H1 (cell line): Measurements from ENCODE around the gene BBIP1. TPM values are rescaled to one million over a fixed set of nuclear protein-coding genes. Genes with fewer than 3 reads are reported as not detected.

ENCODE experiments used
- CTCF ChIA-PET: fragments of 300-600 bp; sonication (Branson Sonifier 250); formaldehyde crosslinking; loops from one replicate; lab custom pipeline; 2021; ENCODE audit not compliant: partially characterized antibody; lab: Charles Lee
- POLR2A ChIA-PET: fragments of 300-600 bp; sonication (Branson Sonifier 250); formaldehyde crosslinking; loops from one replicate; lab custom pipeline; 2021; ENCODE audit warnings: inconsistent platforms; ENCODE audit not compliant: partially characterized antibody; lab: Charles Lee
- DNase-seq, 2 experiments: peaks; one replicate each; pipeline versions ENCODE4 v3.0.0 to v3.0.0-alpha.2; 2010 to 2022; ENCODE audit warnings: low spot score in 2 of 2, low read depth in 1 of 2, mixed read lengths in 1 of 2
- FAIRE-seq: peaks from 2 replicates; lab custom pipeline; 2011; peaks lifted over from hg19 to GRCh38; lab: Jason Lieb, UNC
- H2AFZ ChIP-seq: 2 replicates; pipeline ENCODE4 v1.8.1; 2012; ENCODE audit warnings: low read length, inconsistent platforms
- H2AK5ac ChIP-seq: 2 replicates; pipeline ENCODE4 v1.6.1; 2013; ENCODE audit warnings: low read depth, low read length
- H2BK120ac ChIP-seq: replicated peaks from 2 replicates; pipeline ENCODE3; 2013; ENCODE audit warnings: low read depth, low read length, inconsistent platforms
- H2BK12ac ChIP-seq: 2 replicates; pipeline ENCODE4 v1.6.1; 2013; ENCODE audit warnings: low read depth, low read length
- H2BK15ac ChIP-seq: 2 replicates; pipeline ENCODE4 v1.6.1; 2013; ENCODE audit warnings: low read length
- H2BK20ac ChIP-seq: 2 replicates; pipeline ENCODE4 v1.6.1; 2013; ENCODE audit warnings: low read length
- H2BK5ac ChIP-seq: 2 replicates; pipeline ENCODE4 v1.6.1; 2013; ENCODE audit warnings: low read depth, low read length
- H3K14ac ChIP-seq: 2 replicates; pipeline ENCODE4 v1.6.1; 2013; ENCODE audit warnings: inconsistent platforms; ENCODE audit not compliant: insufficient read length
- H3K18ac ChIP-seq: 2 replicates; pipeline ENCODE4 v1.6.1; 2013; ENCODE audit warnings: low read length; ENCODE audit errors: extremely low read depth
- H3K23ac ChIP-seq: 2 replicates; pipeline ENCODE4 v1.6.1; 2013; ENCODE audit warnings: inconsistent platforms; ENCODE audit not compliant: insufficient read length
- H3K23me2 ChIP-seq: 2 replicates; pipeline ENCODE4 v1.6.1; 2013; ENCODE audit warnings: low read depth, low read length
- H3K27ac ChIP-seq: 2 replicates; pipeline ENCODE4 v1.6.1; 2011; ENCODE audit warnings: low read depth, low read length, inconsistent platforms
- H3K27me3 ChIP-seq, 4 experiments: replicated peaks in 1 of 4; 1 replicate in 1 of 4; 2 replicates in 3 of 4; pipeline versions ENCODE4 v1.6.1 to v1.8.1; 2011 to 2013; ENCODE audit warnings: low read length in 3 of 4, mild to moderate bottlenecking in 3 of 4, inconsistent platforms in 2 of 4, mixed read lengths in 2 of 4, moderate library complexity in 1 of 4; ENCODE audit not compliant: control insufficient read depth in 3 of 4, insufficient read depth in 3 of 4; ENCODE audit errors: extremely low read depth in 1 of 4
- H3K36me3 ChIP-seq, 4 experiments: 2 replicates each; pipeline versions ENCODE4 v1.6.1 to v1.8.1; 2011 to 2013; ENCODE audit warnings: mild to moderate bottlenecking in 4 of 4, low read length in 3 of 4, moderate library complexity in 2 of 4, control low read depth in 1 of 4, inconsistent platforms in 1 of 4; ENCODE audit not compliant: insufficient read depth in 4 of 4, control insufficient read depth in 2 of 4
- H3K4ac ChIP-seq: replicated peaks from 2 replicates; pipeline ENCODE3; 2013; ENCODE audit warnings: low read length, low read depth, mixed read lengths, inconsistent platforms; ENCODE audit not compliant: insufficient read length
- H3K4me1 ChIP-seq, 4 experiments: replicated peaks in 1 of 4; 1 replicate in 1 of 4; 2 replicates in 3 of 4; pipeline versions ENCODE4 v1.6.1 to v1.8.1; 2011 to 2013; ENCODE audit warnings: low read length in 3 of 4, inconsistent platforms in 2 of 4, mixed read lengths in 1 of 4; ENCODE audit not compliant: insufficient read depth in 4 of 4, control insufficient read depth in 3 of 4
- H3K4me2 ChIP-seq, 2 experiments: 2 replicates each; pipeline versions ENCODE4 v1.6.1 to v1.8.1; 2011 to 2013; ENCODE audit warnings: low read depth in 2 of 2, low read length in 2 of 2, control low read depth in 1 of 2, inconsistent platforms in 1 of 2, mild to moderate bottlenecking in 1 of 2; ENCODE audit not compliant: insufficient read depth in 1 of 2
- H3K4me3 ChIP-seq, 4 experiments: fragments of 200-600, 300-600 bp in 1 of 4; sonication (generic), shearing (Covaris generic), sonication (Bioruptor Twin) in 1 of 4; 2 replicates each; pipeline versions ENCODE4 v1.5.1 to v1.8.1; 2011 to 2016; ENCODE audit warnings: low read length in 4 of 4, low read depth in 3 of 4, control low read depth in 2 of 4, inconsistent platforms in 2 of 4, mild to moderate bottlenecking in 2 of 4, mixed read lengths in 1 of 4, moderate library complexity in 1 of 4; ENCODE audit not compliant: insufficient read depth in 2 of 4; ENCODE audit errors: extremely low read depth in 1 of 4
- H3K56ac ChIP-seq: replicated peaks from 2 replicates; pipeline ENCODE3; 2013; ENCODE audit warnings: low read depth, mild to moderate bottlenecking, mixed read lengths, low read length, inconsistent platforms; ENCODE audit not compliant: insufficient read length
- H3K79me1 ChIP-seq: 2 replicates; pipeline ENCODE4 v1.6.1; 2013; ENCODE audit warnings: low read depth, low read length, control low read depth
- H3K79me2 ChIP-seq, 2 experiments: 2 replicates each; pipeline versions ENCODE4 v1.6.1 to v1.8.1; 2012 to 2013; ENCODE audit warnings: low read length in 2 of 2, mild to moderate bottlenecking in 2 of 2, inconsistent platforms in 1 of 2; ENCODE audit not compliant: insufficient read depth in 2 of 2, control insufficient read depth in 1 of 2
- H3K9ac ChIP-seq, 4 experiments: replicated peaks in 1 of 4; 1 replicate in 1 of 4; 2 replicates in 3 of 4; pipeline versions ENCODE4 v1.6.1 to v1.8.1; 2011 to 2013; ENCODE audit warnings: low read depth in 3 of 4, low read length in 3 of 4, control low read depth in 2 of 4, mild to moderate bottlenecking in 2 of 4, moderate library complexity in 2 of 4, inconsistent platforms in 1 of 4; ENCODE audit errors: extremely low read depth in 1 of 4
- H3K9me3 ChIP-seq, 2 experiments: 2 replicates each; pipeline versions ENCODE4 v1.6.1 to v1.8.1; 2012 to 2013; ENCODE audit warnings: mild to moderate bottlenecking in 2 of 2, moderate library complexity in 2 of 2, control low read depth in 1 of 2, inconsistent platforms in 1 of 2, low read depth in 1 of 2, low read length in 1 of 2, mixed read lengths in 1 of 2; ENCODE audit not compliant: insufficient read depth in 2 of 2
- H4K20me1 ChIP-seq, 2 experiments: replicated peaks in 1 of 2; 2 replicates each; pipeline versions ENCODE3 to v1.8.1; 2011 to 2013; ENCODE audit warnings: inconsistent platforms in 2 of 2, low read length in 2 of 2, mild to moderate bottlenecking in 1 of 2; ENCODE audit not compliant: insufficient read depth in 2 of 2, control insufficient read depth in 1 of 2
- H4K5ac ChIP-seq: 2 replicates; pipeline ENCODE4 v1.6.1; 2013; ENCODE audit warnings: low read length, low read depth, mixed read lengths, inconsistent platforms; ENCODE audit not compliant: insufficient read length
- H4K8ac ChIP-seq: 2 replicates; pipeline ENCODE4 v1.8.0; 2013; ENCODE audit warnings: mild to moderate bottlenecking, moderate library complexity, low read length, inconsistent platforms; ENCODE audit not compliant: insufficient read depth; ENCODE audit errors: extremely low read depth
- H4K91ac ChIP-seq: replicated peaks from 2 replicates; pipeline ENCODE3; 2013; ENCODE audit warnings: low read length, mixed read lengths, inconsistent platforms; ENCODE audit not compliant: insufficient read length
- ATF3 ChIP-seq: IDR thresholded peaks from 2 replicates; pipeline ENCODE4 v1.6.1; 2011; ENCODE audit warnings: low read depth, mild to moderate bottlenecking, low read length; ENCODE audit not compliant: insufficient read depth
- PHF8 ChIP-seq: fragments of 200-600 bp; sonication (generic); conservative IDR thresholded peaks from 2 replicates; pipeline ENCODE4 v1.7.1; 2012; ENCODE audit warnings: low read depth, mild to moderate bottlenecking, inconsistent platforms, low read length, moderate library complexity
- POLR2AphosphoS5 ChIP-seq: IDR thresholded peaks from 2 replicates; pipeline ENCODE4 v1.6.1; 2011; ENCODE audit warnings: low read depth, low read length
- SIN3A ChIP-seq, 2 experiments: IDR thresholded peaks in 1 of 2; conservative IDR thresholded peaks in 1 of 2; 2 replicates each; pipeline ENCODE4 v1.6.1; 2011 to 2012; ENCODE audit warnings: low read length in 2 of 2, improper control_type of control experiment in 1 of 2, low read depth in 1 of 2, mild to moderate bottlenecking in 1 of 2
- WGBS, 2 experiments: shearing (Covaris generic) in 1 of 2; methylation state at CpG; one replicate each; pipeline versions ENCODE4 v1.1.6 to v1.1.7; 2013 to 2015; ENCODE audit warnings: low lambda C conversion rate in 2 of 2, mixed read lengths in 2 of 2, inconsistent platforms in 1 of 2, low coverage in 1 of 2, missing lambda C conversion rate in 1 of 2; ENCODE audit not compliant: insufficient replicate concordance in 2 of 2, insufficient coverage in 1 of 2, insufficient read length in 1 of 2; ENCODE audit errors: extremely low coverage in 1 of 2, missing lambda C conversion rate in 1 of 2; 5-methylcytosine and 5-hydroxymethylcytosine counted together
- polyA plus RNA-seq, 7 experiments: library from polyadenylated mRNA; depleted of rRNA in 3 of 7; stranded (reverse) in 5 of 7; unstranded in 2 of 7; fragments of >200 nt in 5 of 7; fragments of 200-250 nt in 2 of 7; gene quantifications; 1 replicate in 5 of 7; 2 replicates in 1 of 7; 4 replicates in 1 of 7; pipeline versions ENCODE4 v1.2.1 to v1.2.3, GENCODE V29; 2011 to 2013; ENCODE audit warnings: missing spikeins in 2 of 7, mixed read lengths in 2 of 7
- total RNA-seq: library from RNA; stranded (reverse); fragmentation: NEBNext Ultra II Directional; extraction: Animal tissue kit (Norgen Biotek cat#: 25700); gene quantifications from 2 replicates; pipeline ENCODE4 v1.2.1, GENCODE V29; 2021

BBIP1 gene
- total and polyA plus RNA-seq, 2 of the 8 experiments (the other 6 are each of a cell fraction or from before 2014, with no cell fraction given): 8.8 to 19.6 TPM

- 0 out of 2 replicates have a peak overlapping the region, but pooled peaks have one; percentile 45 for H2AFZ ChIP-seq
- ChIA-PET CTCF (interaction anchor here (0.8 to 2.7 kb wide), 6 partner anchors 9 to 317 kb away, joined by 3 to 6 read pairs (median 3); no protein-coding TSS in a partner anchor), POLR2A (interaction anchor here (0.7 to 2.2 kb wide), 10 partner anchors 8 to 354 kb away, joined by 3 to 9 read pairs (median 3); partner anchors contain the start of genes PDCD4 and RBM20)
- 4% methylated on average over 14 of the region's 15 CpGs; no CpG with 5 or more reads in 1 of the 2 experiments for WGBS, 2 experiments
- no peak overlapping the region; the same call in 1 of the 2 replicates for H2BK5ac ChIP-seq
- no peak overlapping the region for H2BK12ac ChIP-seq
- H3K4me1 ChIP-seq: peaks cover 0 to 7% (median 4%) of the 10 kb centered on the region in 4 experiments; a peak in 5 of 7 replicates
- H4K91ac ChIP-seq: no peak overlapping the region
- H3K18ac ChIP-seq: no peak overlapping the region; the same call in 1 of the 2 replicates
- H4K20me1 ChIP-seq: no peaks in the 10 kb centered on the region
- H2BK20ac ChIP-seq: no peak overlapping the region
- no peak overlapping the region for H3K4ac ChIP-seq
- peak overlapping the region; percentile 69 to 98 (median 88) for H3K4me3 ChIP-seq
- peak overlapping the region; percentile 91; the same call in 1 of the 2 replicates for H3K27ac ChIP-seq
- no peak overlapping the region for H3K56ac ChIP-seq
- no peaks in the 10 kb centered on the region for H3K36me3 ChIP-seq
- TF ChIP-seq POLR2AphosphoS5 (no peak), PHF8 (no peak), SIN3A (conservative IDR thresholded peaks at IDR 0.05 in 1 of 2, IDR thresholded peaks at IDR 0.05 in 1 of 2; ENCODE audit: low read depth in 1 of 2, low read length in 2 of 2) (0 out of 4 replicates have a peak, but pooled peaks of 1 of the 2 experiments have one; percentile 37), ATF3 (no peak)
- peak overlapping the region; percentile 67 for H4K5ac ChIP-seq
- H3K23ac ChIP-seq: no peak overlapping the region
- H3K27me3 ChIP-seq: no peaks in the 10 kb centered on the region
- H3K79me1 ChIP-seq: no peaks in the 10 kb centered on the region
- no peak overlapping the region for H2BK15ac ChIP-seq
- H4K8ac ChIP-seq: no peak overlapping the region; the same call in 1 of the 2 replicates
- DNase-seq (peak; percentile 89 to 94), FAIRE-seq (no peak)
- peak overlapping the region; percentile 73 to 88 for H3K4me2 ChIP-seq
- H3K79me2 ChIP-seq: peaks cover 4 to 42% of the 10 kb centered on the region in 2 experiments; a peak in 3 of 4 replicates
- no peak overlapping the region for H3K14ac ChIP-seq
- H3K9ac ChIP-seq: peak overlapping the region in 3 of 4 experiments; percentile 51 to 91 (median 81); a peak in 4 of 7 replicates
- no peak overlapping the region for H2AK5ac ChIP-seq
- no peaks in the 10 kb centered on the region for H3K9me3 ChIP-seq
- H2BK120ac ChIP-seq: no peak overlapping the region
- no peaks in the 10 kb centered on the region; the same call in 1 of the 2 replicates for H3K23me2 ChIP-seq
Measured at GRCh38 chr10:110918269-110918642, 724 bp downstream of the BBIP1 start.
